22Rv1 (cell line): ENCODE data around the gene FCN3.

Source experiments
- CTCF ChIP-seq: fragments of 450-650 bp; IDR thresholded peaks from 2 replicates; pipeline ENCODE4 v1.5.1; 2017; ENCODE audit warnings: mild to moderate bottlenecking
- ZFX ChIP-seq: fragments of 450-650 bp; IDR thresholded peaks from 2 replicates; pipeline ENCODE4 v1.6.1; 2017; ENCODE audit warnings: antibody characterized with exemption, borderline replicate concordance

GRCh38 chr1:27363766-27364695 lies 10.6 kb downstream of the FCN3 start:
- TF ChIP-seq CTCF (no peak), ZFX (no peak)
